NCI-H82 treated with DMSO at 0.1 percent for 48 hours (cell line): ENCODE results near the gene LPP.

ENCODE experiments used
- DNase-seq: peaks from one replicate; lab custom pipeline; 2025; ENCODE audit not compliant: unreplicated experiment; lab: John Stamatoyannopoulos, UW

LPP gene

DNA sequence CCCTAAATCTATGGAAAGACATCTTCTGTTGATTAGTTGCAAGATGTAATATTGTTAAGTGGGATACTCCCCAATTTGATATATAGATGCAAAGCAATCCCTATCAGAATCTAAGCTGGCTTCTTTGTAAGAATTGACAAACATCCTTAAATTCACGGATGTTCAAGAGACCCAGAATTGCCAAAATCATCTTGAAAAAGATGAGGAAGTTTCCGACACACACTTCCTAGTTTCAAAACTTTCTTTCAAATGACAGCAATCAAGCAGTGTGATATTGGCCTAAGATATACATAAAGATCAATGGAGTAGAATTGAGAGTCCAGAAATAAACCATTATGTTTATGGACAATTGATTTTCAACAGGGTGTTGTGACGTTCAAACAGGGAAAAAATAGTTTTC is 383.6 kb downstream of the LPP start:
- no peak for DNase-seq

DNA sequence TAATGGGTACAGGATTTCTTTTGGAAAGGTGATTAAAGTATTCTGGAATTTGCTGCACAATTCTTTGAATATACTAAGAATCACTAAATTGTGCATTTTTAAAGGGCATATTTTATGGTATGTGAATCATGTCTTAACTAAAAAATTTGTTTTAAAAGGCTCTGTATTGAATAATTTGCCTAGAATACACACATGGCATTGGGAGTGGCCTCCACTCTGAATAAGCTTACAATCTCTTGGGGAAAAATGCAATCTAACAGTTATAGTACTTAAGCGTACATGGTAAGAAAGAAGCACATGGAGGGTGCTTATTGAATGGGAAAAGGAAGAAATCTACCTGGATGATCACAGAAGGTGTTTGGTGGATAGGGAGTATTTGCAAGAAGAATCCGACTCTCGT is 385.1 kb downstream of the LPP start:
- DNase-seq = no peak

DNA sequence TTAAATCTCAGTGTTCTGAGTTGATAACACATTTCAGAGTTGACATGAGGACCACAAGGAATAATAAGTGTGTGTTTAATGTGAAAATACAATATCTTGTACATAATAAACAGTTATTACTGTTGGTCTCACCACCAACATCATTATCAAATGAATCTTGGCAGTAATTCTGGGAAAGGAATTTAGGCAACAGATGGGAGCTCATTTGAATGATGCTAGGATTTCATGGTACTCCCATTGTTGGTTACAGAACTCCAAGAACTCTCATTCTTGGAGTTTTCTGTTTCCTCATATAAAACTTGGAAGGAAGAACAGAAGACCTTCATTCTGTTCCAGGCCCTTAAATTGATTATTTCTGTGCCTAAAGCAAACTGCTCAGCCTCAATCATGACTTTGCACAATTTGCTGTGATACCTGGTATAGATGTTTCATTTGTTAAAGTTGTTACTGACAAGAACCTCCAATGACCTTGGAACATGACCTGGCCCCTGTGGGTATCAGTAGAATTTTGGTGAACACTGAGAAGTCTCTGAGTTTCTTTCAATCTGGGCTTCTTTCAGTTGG is 385.8 kb downstream of the LPP start:
- no peak for DNase-seq

DNA sequence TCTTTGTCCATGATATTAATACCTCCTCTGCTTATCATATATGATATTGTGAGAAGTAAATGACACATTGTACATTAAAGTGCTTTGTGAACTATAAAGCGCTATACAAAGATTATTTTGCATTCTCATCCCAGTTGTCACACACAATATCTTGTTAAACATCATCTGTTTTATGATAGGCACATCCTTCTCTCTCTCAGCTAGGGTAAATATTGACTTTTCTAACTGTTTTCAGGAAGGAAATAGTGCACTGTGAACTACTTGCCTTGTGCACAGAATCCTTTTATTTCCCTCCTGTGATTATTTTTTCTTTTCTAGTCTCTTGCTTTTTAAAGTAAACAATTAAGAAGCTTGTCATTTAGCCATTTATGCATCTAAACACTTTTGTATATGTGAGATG is 388.2 kb downstream of the LPP start:
- DNase-seq = no peak

DNA sequence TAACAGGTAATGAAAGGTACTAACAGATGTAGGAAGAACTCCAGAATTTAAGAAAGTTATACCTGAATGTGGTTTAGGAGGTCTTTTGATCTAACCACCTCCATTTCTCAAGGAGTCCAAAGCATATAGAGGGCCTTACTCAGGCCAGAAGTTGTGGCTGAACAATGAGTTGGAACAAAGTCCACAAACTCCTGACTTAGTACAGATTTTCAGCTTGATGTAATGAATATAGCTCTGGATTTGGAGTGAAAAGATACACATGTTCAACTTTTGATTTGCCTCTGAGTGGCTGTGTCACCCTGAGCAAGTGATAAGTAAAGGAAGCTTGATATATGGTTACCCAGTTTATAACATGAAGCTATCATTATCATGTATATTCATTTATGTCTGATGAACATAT is 390.1 kb downstream of the LPP start:
- DNase-seq = no peak

DNA sequence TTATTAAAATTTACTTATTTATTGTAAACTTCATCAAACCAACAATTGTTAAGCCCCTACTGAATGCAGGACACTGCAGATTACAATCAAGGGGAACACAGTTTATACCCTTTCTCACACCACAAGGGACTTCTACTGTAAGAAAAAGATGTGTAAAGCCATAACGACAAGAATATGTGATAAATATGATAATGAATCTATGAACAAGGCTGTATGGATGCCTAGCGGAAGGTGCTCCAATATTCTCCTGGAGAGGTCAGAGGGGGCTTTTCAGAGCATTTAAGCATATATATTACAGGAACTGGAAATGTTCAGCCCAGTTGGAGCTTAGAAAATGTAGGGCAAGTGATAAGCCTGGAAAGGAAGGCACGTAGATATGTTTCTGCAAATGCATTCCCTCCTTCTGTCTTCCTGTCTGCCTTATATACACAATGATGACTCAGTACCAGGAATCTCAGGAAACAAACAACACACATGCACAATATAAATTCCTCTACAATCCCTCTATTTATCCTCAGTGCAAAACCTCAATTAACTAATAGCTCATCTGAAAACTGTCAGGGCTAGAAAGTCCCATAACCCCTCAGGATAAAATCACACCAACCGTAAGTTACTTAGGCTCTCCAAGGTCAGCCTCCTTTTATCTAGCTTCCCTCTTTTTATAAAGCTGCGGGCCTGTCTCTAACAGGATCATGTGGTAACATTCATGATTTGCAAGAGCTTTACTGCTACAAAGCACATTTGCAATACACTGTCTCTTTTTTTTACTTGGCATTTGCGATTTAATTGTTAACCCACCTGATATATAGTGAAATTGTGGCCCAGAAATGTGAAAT is 393.1 kb downstream of the LPP start:
- no peak for DNase-seq

DNA sequence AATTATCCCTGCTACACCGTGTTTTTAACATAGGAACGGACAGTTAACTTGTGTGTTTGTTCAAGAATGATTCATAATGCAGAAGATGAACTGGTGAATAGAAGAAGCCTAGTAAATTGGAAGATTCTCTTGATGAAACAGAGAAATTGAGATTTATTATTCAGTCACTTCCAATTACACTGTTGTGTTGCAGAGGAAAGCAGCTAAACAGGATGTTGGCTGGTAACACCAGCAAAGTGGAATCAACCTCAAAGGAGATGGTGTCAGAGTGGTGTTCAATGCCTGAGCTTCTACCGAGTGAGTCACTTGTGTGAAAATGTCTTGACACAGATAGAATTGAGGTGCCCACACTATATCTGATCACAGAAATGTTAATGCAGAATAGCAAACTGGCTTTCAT is 399.6 kb downstream of the LPP start:
- no peak for DNase-seq

DNA sequence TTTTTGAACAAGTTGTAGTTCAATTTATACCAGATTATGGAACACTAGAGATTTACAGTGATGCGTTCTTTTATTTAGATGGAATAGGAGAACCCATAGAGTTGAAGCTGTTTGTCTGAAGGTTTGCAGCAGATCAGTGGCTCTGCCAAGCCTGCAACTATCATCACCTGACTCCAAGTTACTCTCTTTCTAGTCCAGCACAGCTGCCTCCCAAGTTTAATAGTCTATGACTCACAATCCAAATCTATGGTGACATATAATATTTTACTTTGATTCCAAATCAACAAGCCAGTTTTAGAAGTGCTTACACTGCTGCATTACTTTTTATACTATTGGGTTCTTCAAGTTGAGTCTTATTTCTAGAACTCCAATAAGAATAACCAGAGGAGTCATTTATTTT is 400.4 kb downstream of the LPP start:
- no peak for DNase-seq

DNA sequence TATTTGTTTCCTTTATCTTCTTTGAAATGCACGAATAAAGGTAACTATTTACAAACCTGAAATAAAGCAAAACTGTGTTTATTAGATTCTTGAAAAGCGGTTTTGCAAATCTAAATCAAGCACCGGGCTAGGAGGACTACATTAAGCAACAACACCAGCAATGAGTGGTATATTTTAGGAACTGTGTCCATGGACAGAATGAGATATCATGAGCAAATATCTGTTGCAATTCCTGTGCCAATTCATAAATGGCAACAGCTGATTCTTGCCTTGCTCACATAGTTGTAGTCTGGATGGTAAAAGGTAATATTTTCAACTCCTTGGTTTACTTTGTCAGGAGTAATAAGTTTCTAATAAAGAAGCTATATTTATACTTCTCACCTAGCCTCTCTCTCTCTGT is 403.3 kb downstream of the LPP start:
- no peak for DNase-seq

DNA sequence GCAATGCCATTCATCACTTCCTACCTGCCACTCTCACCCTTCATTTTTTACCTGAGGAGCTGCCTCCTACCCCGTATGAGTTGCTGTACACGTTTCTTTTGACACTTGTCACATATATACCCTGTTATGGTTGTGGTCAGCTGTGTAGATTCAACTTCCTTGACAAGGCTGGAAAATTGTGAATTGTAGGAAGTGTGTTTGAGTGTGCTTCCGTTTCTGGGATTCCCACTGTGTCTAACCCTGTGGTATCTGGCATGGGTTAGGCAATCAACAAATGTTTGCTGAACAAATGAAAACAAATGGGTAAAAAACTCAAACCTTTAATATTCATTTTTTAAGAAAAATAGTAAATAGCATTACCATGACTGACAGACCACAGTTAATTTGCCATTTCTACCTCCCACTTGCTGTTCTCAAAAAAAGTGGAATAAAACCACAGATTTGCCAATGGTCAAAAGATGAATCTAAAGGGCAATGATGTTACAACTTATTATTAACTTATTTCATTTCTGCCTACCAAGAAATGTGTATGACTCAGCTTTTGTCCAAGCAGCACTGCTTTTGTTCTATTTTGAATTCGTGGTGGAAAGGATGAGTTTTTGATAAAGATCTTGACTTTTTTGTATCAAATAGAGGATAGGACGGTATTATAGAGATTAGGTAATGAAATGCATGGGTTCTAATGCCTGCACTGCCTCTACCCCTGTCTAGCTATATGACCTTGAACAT is 404.6 kb downstream of the LPP start:
- no peak for DNase-seq

DNA sequence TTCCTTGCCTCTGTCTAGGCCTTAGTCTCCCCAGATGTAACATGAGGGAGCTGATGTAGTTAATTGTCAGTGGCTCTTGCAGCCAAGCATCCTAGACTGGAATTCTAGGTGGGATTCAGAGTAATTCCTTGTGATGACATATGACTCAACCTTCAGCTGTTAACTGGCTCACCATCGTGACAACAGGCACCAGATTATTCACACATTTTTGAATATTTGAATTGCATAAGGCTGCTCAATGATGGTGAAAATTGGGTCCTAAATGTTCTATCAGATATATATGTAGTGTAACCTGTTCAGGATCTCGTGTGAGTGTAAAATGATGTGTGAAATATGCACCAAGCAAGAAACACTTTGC is 405.1 kb downstream of the LPP start:
- DNase-seq = no peak

DNA sequence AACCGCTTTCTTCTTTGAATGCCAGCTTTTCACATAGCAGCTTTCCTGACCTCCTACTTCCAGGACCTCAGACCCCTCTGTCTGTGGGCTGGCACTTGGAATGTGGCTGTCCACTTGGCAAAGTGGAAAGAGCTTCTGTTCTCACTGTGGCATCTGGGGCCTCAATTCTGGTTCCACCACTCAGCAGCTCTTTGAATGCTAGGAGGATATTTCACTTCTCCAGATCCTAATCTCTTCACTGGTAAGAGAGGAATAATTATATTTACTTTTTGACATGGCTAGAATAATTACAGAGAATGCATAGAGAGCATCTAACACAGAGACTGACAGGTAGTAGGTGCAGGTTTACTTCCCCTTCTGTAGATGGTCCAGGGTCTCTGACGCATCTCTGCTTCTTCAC is 405.9 kb downstream of the LPP start:
- no peak for DNase-seq

DNA sequence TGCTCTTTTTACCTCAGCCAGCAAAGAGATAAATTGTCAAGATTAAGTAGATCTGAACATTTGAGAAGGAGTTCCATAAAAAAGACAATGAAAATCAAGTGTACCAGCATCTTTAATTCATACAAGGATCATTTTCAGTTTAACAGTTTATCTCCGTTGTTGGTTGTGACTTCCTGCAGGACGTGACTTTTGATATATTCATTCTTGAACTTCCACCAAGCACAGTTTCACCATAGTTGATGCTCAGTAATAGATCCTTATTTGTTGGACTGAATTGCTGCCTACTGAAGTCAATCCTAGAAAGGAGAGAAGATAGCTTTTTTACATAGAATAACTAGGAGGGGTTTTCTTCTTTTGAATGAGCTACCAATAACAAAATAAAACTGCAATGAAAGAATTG is 408.2 kb downstream of the LPP start:
- DNase-seq = no peak

DNA sequence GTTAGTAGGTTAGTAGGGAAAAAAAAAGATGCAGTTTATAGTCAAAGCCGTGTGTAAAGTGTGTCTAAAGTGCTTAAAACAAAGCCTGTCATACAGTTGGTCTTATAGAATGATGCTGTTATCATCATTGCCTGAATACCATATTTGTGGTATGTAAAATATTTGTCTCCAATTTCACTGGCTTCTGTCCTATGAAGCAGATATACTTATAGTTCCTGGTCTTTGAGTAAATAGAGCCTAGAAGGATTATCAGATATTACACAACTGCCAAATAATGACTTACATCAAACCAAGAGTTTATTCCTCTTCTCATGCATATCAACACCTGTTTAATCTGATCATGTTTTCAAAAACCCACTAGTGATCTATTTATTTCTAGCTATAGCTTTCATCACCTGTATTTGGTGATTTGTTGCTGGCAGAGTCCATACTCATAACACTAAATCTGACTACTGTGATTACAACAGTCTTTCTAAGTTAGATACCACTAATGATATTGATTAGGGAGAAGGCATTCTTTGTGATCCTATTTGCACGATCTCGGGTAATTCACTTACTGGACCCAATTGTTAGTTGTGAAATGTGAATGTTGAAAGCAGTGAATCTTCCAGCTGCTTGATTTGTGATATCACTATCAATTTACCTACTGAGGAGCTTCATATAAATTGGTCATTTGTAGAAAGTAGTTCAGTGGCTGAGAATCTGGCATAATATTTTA is 413.7 kb downstream of the LPP start:
- DNase-seq = no peak

DNA sequence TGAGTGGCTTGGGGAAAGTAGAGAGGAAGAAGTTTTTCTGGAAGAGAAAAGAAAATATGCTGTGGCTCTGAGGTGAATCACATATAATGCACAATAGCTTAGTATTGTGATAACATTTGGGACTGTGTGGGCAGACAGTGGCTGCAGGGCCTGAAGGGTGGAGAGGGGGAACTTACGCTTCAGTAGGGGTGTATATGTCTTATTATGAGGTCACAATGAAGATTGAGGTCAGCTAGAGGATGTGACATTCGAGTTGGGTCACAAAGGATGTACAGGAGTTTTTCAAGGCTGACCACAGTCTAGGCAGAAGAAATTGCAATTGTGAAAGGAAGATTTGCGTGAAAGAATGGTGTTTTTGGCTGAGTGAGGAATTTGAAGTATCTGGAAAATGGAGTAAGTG is 414.8 kb downstream of the LPP start:
- no peak for DNase-seq

DNA sequence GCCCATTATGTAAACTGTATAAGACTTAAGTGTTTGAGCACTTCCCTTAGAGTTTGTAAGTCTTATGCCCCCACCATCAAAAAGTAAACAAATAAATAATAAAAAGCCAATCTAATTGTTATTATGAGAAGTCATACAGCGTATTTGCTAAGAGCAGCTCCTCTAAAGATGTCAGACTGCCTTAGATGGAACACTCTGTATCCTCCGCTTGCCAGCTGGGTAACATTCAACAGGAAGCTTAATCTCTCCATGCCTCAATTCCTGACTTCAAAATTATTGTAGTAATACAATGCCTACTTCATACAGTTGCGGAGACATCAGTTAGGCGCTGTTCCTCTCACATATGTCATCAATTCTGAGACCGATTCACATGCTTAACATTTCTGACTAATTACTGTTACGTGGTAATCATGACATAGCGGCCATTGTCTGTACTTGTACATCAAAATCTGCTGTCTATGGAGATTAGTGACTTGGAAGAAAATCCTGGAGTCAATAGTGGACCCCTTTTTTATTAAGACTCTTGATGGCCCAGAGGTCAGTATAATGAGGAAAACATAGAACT is 417.7 kb downstream of the LPP start:
- DNase-seq = no peak

DNA sequence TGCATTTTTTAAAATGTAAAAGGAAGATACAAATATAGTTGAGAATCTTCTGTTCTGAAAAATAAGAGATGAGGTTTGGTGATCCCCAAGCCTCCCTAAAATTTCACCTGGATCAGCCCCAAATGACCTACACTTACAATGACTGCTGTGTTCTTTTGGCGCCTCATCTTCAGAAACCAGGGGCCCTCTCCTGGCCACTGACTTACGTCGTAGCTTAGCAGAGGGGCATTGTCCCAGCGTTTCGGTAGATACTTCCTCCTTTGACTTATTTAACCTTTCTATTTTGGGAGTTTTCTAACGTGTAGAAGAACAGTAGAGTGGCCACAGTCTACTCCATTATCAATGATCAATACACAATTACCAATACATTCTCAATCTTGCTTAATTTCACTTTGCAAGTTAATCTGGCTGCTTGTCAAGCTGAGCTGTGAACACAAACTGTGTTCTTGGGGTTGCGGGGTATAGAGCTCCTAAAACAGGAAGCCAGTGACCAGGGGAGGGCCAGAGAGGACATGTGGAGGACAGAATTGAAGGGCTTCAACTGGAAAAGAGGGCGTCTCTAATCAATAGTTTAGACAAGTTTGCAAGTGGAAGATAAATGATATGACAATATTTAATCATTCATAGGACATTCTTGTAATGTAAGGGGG is 419.5 kb downstream of the LPP start:
- DNase-seq = no peak

DNA sequence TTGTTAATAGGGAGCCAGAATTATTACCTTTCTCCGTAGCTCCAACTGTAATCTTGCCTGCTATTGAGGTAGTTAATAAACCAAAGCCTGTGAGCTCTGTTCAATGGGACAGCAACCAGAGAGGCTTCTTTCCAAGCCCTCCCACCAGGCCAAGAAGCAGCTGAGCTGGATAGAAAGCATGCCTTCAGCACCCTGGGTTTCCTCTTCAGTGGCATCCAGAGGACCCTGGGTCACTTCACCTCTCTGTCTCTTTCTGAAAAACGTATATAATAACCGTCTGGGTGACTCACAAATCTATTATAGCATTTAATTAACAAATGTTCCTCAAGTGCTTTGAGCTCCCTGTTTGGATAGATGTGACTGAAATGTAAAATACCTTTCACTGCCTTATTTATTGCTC is 420.0 kb downstream of the LPP start:
- no peak for DNase-seq

DNA sequence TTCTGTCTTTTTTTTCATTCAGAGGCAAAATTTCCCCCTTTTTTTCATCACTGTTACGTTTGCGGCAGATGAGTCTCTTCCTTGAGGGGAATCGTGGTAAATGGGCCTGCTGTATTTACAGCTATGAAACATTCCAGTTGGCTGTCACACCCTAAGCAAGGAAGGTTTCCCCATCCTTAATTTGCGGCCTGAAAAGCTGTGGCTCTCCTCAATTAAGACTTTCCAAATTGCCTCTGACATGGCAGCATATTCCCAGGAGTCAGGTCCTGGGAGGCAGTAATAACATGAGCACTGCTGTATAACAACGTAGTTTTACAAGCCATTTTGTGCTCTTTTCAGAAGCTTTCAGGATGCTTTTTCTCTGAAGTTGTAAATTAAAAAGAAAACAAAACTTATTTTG is 420.9 kb downstream of the LPP start:
- DNase-seq = no peak

DNA sequence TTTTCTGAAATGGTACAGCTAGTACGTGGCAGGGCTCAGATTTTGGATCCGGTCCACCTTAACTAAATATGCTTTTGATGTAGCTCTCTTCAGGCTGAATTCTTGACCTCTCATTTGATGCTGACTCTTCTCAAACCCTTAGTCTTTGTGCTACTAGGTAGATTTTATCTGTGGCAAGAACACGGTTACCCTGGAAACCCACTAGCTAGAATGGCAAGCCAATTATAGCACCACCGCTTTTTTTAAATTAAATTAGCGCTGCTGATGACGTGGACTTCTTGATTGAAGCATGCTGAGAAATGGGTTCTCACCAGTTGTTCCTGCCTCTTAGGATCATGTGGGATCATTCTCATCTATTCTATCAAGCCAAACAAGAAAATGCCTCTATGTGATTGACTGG is 421.5 kb downstream of the LPP start:
- DNase-seq = no peak

DNA sequence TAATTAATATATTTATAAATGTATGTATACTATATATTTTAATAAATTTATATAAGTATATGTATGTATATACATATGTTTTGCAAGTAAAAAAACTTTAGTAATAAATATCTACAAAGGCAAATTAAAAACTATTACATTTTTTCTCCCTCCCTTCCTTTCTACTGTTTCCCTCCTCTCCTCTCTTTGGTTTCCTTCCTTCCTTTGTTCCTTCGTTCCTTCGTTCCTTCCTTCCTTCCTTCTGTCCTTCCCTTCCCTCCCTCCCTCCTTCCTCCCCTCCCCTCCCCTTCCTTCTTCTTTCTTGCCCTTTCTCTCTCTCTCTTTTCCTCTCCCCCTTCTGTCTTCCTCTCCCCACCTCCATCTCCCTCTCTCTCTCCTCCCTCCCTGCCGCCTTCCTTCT is 423.6 kb downstream of the LPP start:
- DNase-seq = no peak
